IPS DF 19.7 (cell line): ENCODE results near the gene CERCAM.

Experiments
- DNase-seq: peaks from one replicate; pipeline ENCODE4 v3.0.0-alpha.2; 2013; ENCODE audit warnings: low read depth, low spot score

Gene CERCAM

DNA sequence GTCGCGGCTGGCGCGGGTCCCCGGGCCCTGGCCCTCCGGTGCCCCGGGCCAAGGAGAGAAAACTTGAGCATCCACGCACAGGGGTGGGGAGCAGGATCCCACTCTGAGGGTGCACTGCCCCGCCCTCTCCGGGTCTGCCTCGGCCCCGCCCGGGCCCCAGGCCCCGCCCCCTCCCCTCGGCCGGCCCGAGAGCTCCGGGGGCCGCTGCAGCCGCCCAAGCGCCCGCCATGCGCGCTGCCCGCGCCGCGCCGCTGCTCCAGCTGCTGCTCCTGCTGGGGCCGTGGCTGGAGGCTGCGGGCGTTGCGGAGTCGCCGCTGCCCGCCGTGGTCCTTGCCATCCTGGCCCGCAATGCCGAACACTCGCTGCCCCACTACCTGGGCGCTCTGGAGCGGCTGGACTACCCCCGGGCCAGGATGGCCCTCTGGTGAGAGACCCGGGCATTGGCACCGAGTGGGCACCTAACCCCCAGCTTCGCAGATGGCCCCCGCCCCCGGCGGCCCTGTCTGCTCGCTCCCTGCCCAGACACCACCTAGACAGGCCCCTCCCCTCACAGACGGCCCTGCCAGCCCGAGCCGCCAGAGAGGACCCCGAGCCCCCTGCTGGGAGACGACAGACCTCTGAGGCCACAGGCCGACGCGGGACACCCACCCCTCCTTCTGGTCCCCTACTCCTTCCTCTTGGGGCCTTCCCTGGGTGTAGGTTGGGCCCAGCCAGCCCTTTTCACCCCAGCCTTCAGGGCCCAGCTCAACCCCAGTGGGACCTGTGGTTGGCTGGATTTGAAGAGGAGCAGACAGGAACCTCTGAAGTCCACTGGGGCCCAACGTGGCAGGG, at the start of gene CERCAM:
Gene CERCAM, plus strand, starts transcription at position 207 of the 831 bp plus-strand sequence. Its CDS starts 21 bp downstream, at position 228.
- DNase-seq, result no peak

- no peak for DNase-seq
These were observed 49.0 kb upstream of the CERCAM start for GRCh38 chr9:128371630-128372117.

GRCh38 chr9:128372188-128372641, 48.4 kb upstream of the CERCAM start:
- DNase-seq, result no peak

DNA sequence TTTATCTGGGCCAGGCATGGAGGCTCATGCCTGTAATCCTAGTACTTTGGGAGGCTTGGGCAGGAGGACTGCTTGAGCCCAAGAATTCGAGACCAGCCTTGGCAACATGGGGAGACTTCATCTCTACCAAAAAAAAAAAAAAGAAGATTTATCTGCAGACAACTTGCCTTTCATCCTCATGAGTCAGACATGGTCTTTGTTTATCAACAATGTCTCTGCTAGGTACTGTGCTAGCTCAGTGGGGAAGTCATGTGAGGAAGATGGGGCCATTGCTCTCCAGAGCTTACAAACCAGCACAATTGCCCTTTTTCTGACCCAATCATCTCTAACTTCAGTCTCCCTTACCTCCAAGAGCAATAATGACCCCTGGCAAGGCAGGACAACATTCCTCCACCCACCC, 47.9 kb upstream of the CERCAM start:
- no peak for DNase-seq

GRCh38 chr9:128374221-128374675, 46.4 kb upstream of the CERCAM start:
- no peak for DNase-seq

GRCh38 chr9:128375865-128376264, 44.8 kb upstream of the CERCAM start:
- DNase-seq, result no peak

DNA sequence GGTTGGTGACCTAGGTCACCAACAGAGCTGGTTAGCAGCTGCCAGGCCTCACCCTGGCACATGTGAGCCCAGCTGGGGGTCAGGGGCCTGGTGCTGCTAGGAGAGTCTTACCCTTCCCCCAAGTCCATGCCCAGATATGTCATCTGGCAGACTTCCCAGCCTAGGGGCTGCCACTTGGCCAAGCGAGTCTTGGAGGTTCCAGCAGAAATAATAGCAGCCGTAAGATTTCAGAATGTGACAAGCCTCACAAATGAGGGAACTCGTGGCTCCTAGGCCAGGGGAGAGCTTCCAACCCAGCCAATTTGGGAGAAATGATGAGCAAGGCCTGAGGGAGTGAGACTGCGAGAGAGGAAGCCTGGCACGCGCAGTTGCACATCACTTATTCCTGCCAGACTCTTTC, 38.4 kb upstream of the CERCAM start:
- no peak for DNase-seq

- DNase-seq, result peak; percentile 94
These were observed 37.5 kb upstream of the CERCAM start for GRCh38 chr9:128383007-128383753.

GRCh38 chr9:128383791-128384190, 36.9 kb upstream of the CERCAM start:
- DNase-seq, result no peak

DNA sequence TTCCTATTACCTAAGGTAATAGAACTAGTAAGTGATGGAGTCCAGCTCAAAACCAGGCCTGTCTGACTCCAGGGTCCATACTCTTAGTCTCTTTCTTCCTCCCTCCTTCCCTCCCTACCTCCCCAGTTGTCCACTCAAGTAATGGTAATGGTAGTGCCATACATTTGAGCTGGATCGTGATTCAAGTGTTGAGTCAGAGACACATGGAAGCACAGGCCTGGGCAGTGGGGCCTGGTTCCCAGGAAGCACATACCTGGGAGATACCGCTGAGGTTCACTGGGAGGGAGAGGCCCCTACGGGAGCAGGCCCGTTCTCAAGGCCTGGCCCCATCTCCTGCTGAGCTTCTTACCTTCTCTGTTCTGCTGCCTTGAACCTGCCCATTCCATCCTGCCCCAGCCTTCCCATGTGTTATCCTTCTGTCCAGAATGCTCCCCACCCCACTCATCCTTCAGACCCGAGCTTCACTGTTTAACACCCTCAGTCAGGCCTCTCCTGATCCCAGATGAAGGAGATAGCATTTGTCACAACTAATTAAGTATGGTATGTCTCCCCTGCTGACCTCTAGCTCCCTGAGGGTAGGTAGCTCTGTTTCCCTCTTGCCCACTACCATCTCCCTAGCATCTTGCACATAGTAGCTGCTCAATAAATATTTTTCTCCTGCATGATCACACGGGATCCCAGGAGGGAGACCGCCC, 35.7 kb upstream of the CERCAM start:
- DNase-seq, result no peak

DNA sequence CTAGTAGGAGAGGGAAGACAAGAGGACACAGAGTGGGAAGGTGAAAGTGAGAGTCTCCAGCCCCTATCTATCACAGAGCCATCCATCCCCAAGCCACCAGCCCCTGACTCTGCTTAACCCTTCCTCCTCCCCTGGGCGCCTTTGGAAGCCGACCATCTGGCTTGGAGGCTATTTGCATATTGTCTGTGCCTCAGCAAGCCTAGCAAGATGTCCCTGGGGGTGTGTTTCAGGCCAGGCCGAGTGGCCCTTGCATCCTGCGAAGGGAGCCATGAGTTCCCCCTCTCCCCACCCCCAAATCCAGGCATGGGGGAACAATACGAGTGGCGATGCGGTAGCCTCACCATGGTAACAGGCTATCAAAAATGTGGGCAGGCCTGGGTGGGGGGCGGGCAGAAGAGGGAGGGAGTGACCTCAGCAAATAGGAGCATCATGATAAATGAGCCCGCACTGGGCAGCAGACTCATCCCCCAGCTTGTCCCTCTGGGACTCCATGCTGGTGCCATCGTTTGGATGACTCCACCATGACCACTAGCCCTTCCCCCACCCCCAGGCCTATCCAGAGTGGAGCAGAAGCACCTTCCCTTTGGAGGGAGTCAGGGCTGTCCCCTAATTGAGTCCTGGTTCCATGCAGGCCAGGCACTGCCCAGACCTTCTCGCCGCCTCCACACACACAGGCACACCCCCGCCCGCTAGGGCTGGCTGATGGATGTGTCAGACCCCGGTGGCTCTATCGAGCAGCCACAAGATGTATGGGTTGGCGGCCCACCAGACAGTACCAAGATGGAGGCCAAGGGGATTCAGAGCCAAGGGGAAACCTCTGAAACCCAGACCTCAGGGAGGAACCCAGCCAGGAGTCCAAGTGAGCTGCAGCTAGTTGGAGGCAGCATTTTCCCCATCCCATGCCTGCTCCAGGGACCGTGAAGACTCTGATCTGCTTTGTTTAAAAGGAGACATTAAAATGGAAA, 34.9 kb upstream of the CERCAM start:
- no peak for DNase-seq

- no peak for DNase-seq
These were observed 32.5 kb upstream of the CERCAM start for GRCh38 chr9:128388150-128388549.

DNA sequence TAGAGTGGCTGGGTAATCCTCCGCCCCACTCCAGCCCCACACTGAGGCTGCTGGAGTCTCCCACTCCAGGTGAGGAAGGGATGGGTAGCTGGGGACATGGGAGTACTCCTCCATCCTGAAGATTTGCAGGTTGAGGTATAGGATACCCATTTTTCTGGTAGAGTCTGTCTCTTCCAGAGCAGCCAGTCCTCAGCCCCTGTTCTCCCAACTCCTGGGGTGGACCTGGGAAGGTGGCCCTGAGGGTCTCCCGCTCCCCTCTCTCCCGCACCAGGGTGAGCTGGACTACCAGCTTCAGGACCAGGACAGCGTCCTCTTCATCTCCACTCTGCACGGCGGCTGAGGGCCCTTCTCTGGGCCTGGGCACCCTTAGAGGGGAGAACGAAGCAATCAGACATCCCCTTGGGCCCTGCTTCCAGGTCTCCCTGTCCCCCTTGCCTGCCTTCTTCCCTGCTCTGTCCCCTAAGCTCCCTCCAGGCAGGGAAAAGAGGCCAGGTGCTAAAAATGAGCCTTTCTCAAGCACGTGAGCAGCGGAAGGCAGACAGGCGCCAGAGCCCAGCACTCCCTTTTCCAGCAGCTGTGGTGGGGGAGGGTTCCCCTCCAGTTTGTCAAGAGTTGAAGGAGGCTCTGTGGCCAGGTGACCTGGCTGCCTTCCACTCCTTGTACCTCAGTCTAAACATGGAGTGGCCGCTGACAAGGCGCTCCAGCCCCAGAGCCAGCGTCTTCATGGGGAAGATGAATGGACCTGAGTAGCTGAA, 31.1 kb upstream of the CERCAM start:
- no peak for DNase-seq

DNA sequence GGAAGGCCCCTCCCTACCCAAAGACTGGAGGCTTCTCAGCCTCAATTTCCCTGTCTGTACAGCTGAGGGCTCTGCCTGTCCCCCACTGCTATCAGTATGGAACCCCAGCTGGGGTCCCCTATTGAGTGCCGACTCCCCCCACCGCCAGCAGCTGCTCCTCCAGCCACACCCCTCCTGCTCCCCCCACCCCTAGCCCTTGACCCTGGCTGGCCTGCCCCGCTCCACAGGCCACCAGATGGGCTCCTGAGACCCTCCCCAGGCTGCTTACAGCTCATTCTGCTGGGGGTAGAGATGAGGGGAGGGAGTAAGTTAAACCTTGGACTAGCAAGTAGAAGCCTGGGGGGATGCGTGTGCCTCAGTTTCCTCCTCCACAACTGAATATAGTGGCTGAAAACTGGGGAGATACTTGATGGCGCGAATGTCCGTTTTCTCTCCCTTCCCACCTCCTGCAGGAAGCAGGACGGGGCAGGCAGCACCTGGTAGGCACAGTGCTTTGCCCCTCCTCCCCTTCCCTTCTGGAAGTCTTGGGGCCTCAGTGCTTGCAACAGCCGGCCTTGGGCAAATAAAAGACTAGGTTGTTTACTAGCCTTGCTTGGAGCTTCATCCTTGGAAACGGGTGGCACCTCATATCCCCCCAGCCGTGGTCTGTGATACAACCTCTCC, 30.4 kb upstream of the CERCAM start:
- DNase-seq, result no peak

GRCh38 chr9:128390813-128391711, 29.6 kb upstream of the CERCAM start:
- DNase-seq, result no peak

DNA sequence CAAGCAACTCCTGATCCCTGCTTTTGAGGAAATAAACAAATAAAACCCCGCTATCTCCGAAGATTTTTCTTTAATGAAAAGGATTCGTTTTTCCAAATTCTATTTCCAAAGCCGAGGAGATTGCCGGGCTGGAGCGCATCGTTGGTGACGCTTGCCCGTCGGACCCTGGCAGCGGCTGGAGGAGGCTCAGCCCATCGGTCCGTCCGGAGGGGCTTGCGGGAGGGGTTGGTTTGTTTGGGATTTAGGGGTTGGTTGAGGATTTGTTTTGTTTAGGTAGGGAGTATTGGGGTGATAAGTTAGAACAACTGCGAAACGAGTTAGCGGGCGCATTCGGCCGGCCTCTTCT, 28.7 kb upstream of the CERCAM start:
- no peak for DNase-seq

DNA sequence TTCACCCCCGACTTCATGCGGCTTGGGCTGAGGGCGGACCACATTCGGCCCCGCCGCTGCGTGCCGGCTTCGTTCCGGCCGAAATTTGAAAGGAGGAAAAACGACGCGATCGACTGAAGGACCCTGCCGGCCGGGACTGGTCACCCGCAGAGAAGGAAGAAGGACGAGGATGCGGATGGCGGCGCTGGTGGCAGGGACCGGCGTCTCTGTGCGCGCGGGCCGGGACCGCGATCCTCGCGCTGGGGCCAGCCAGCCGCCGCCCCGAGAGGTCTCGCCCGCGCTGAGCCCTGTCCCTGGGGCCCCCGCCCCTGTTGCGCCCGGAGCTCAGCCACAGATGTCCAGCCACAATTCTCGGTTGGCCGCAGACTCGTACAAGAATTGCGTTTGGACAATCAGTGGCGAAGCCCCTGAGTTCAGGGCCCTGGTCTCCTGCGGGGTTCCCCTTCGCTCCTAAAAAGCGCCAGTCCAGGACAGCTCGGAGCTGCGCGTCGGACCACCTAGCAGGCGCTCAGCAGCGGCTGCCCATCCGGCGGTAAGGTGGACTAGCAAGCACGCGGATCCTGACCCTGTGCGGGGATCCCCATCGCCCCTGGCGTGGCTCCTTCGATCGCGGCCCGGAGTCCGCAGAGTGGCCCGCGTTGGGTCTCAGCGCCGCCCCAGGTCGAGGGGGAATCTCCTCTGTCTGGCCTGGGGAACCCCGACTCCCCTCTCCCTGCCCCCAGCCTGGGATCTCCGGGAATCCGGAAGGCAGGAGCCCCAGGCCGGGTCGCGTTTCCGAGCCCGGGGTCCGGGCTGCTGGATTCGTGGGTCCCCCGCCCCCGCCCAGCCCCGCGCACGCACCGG, 28.1 kb upstream of the CERCAM start:
- DNase-seq, result no peak
